Pancreas (tissue), 10 donors: Measurements from ENCODE around the gene JMJD6. TPM values are rescaled to one million over a fixed set of nuclear protein-coding genes. Genes with fewer than 3 reads are reported as not detected.

Experiments
- ATAC-seq, 4 donors: fragments of 200-7000 bp; cut with Tn5 transposase; one replicate each; pipeline versions ENCODE4 v1.8.0 to v1.9.1; 2020; ENCODE audit warnings: mild to moderate bottlenecking in 4 of 4, moderate library complexity in 4 of 4
- DNase-seq, 6 donors: peaks; one replicate each; pipeline ENCODE4 v3.0.0-alpha.2; 2020
- FAIRE-seq: peaks from 2 replicates; lab custom pipeline; 2012; peaks lifted over from hg19 to GRCh38; lab: Jason Lieb, UNC
- H3K27ac ChIP-seq, 4 donors: fragments of 200-600 bp; sonication (generic); 1 replicate in 3 of 4; 2 replicates in 1 of 4; pipeline versions ENCODE4 v1.5.0 to v1.8.0; 2020
- H3K27me3 ChIP-seq, 4 donors: fragments of 200-600 bp; one replicate each; pipeline ENCODE4 v1.8.0; 2021
- H3K36me3 ChIP-seq, 3 donors: fragments of 200-600 bp; sonication (generic) in 1 of 3; one replicate each; pipeline versions ENCODE4 v1.5.0 to v1.8.0; 2020 to 2021
- H3K4me1 ChIP-seq, 3 donors: fragments of 200-600 bp; one replicate each; pipeline ENCODE4 v1.8.0; 2021
- H3K4me3 ChIP-seq, 4 donors: fragments of 200-600 bp; sonication (generic) in 2 of 4; one replicate each; pipeline versions ENCODE4 v1.5.0 to v1.8.0; 2020 to 2021
- H3K9me3 ChIP-seq, 4 donors: fragments of 200-600 bp; one replicate each; pipeline ENCODE4 v1.8.0; 2021
- CTCF ChIP-seq, 4 donors: fragments of 200-600 bp; sonication (generic) in 3 of 4; IDR thresholded peaks; one replicate each; pipeline versions ENCODE4 v1.5.0 to v1.8.0; 2021; ENCODE audit warnings: antibody characterized with exemption in 4 of 4
- WGBS, 2 donors: extraction: QIAGEN DNeasy Blood & Tissue Kit; methylation state at CpG; one replicate each; pipeline ENCODE4 v1.1.7; 2013; 5-methylcytosine and 5-hydroxymethylcytosine counted together
- intact Hi-C, 3 donors: fragments of 100-400 bp; cut with DNase I; formaldehyde crosslinking; loops; one replicate each; pipeline versions ENCODE4 v1.11.1 to v1.14.2; 2022
- polyA plus RNA-seq, 2 donors: library from polyadenylated mRNA; stranded (reverse); fragments of 200-250 nt; gene quantifications; one replicate each; pipeline ENCODE4 v1.2.3, GENCODE V29; 2013
- total RNA-seq, 6 donors: library from RNA; stranded (reverse); fragmentation: NEBNext Ultra II Directional in 4 of 6; extraction: Animal tissue kit (Norgen Biotek cat#: 25700) in 4 of 6; gene quantifications; one replicate each; pipeline versions ENCODE4 v1.2.1 to v1.2.4, GENCODE V29; 2021 to 2023
- donor health status: healthy with polysubstance abuse.
- donor health status: DM: no; HTN: no; CAD: no; lungs with moderate emphysema.
- donor health status: DM: no; HTN: no; CAD: no.
- donor health status: control.
- donor health status: control.
- donor health status: Bipolar disorder and iron deficiency.
- donor health status: DM: yes; HTN: yes; CAD: no.
- donor health status: DM: no; HTN: no; CAD: no.
- donor health status: DM: no; HTN: no; CAD: no.
- donor health status: DM: yes; HTN: yes; CAD: no.

Gene JMJD6
- total and polyA plus RNA-seq, 8 donors, result 12.4 to 54.0 (median 16.5) TPM

GRCh38 chr17:76702941-76703637, 23.3 kb downstream of the JMJD6 start:
- ATAC-seq, result no peak
- FAIRE-seq, result no peak
- no peak for TF ChIP-seq CTCF (IDR thresholded peaks at IDR 0.05)
- H3K4me1 ChIP-seq, result no peaks in the 10 kb centered on the region
- peak in 1 of 6 donors; percentile 12 for DNase-seq
- no peaks in the 10 kb centered on the region for H3K36me3 ChIP-seq
- intact Hi-C loops, result loop anchor here in 1 of 3 donors (10.0 kb wide), 1 partner anchor 168 kb away; the partner anchor contains the start of gene CYGB
- H3K4me3 ChIP-seq, result no peak overlapping the region
- no peaks in the 10 kb centered on the region for H3K27me3 ChIP-seq
- peak overlapping the region in 1 of 4 donors; percentile 4 for H3K27ac ChIP-seq
- H3K9me3 ChIP-seq, result no peaks in the 10 kb centered on the region
- WGBS, 2 donors, result 80% methylated on average over 10 of the region's 10 CpGs

DNA sequence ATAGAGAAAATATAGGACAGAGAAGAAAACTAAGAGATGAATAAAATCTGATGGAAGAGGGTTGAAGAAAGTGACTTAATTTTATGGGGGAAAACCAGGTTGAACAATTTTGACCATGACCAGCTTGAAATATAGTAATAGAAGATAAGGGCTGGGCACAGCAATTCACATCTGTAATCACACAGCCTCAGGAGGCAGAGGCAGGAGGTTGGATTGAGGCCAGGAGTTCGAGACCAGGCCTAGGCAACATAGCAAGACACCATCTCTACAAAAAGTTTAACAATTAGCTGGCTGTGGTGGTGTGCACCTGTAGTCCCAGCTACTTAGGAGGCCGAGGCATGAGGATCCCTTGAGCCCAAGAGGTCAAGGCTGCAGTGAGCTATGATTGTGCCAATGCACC, 24.3 kb downstream of the JMJD6 start:
- FAIRE-seq, result no peak
- intact Hi-C loops, result loop anchor here in 1 of 3 donors (10.0 kb wide), 1 partner anchor 167 kb away; the partner anchor contains the start of gene CYGB
- no peak for TF ChIP-seq CTCF (IDR thresholded peaks at IDR 0.05)
- Histone ChIP-seq H3K4me1 (no peaks in the 10 kb centered on the region), H3K27ac (no peak overlapping the region), H3K27me3 (no peaks in the 10 kb centered on the region), H3K36me3 (no peaks in the 10 kb centered on the region), H3K4me3 (no peak overlapping the region), H3K9me3 (no peaks in the 10 kb centered on the region)
- ATAC-seq, result no peak
- WGBS, 2 donors, result 60 to 85% methylated on average over 2 of the region's 2 CpGs
- peak in 1 of 6 donors; percentile 2 for DNase-seq

- intact Hi-C loops, result loop anchor here in 1 of 3 donors (10.0 kb wide), 1 partner anchor 167 kb away; the partner anchor contains the start of gene CYGB
- DNase-seq, result no peak
- no peaks in the 10 kb centered on the region for H3K36me3 ChIP-seq
- no peaks in the 10 kb centered on the region for H3K4me1 ChIP-seq
- ATAC-seq, result no peak
- TF ChIP-seq CTCF (IDR thresholded peaks at IDR 0.05), result no peak
- no peak overlapping the region for H3K4me3 ChIP-seq
- FAIRE-seq, result no peak
- no peaks in the 10 kb centered on the region for H3K9me3 ChIP-seq
- H3K27me3 ChIP-seq, result no peaks in the 10 kb centered on the region
- peak overlapping the region in 2 of 4 donors; percentile 16 to 62 for H3K27ac ChIP-seq
- WGBS, 2 donors, result 62 to 66% methylated on average over 11 of the region's 11 CpGs
Measured at GRCh38 chr17:76701471-76701967, 24.9 kb downstream of the JMJD6 start.

- no peak for FAIRE-seq
- no peaks in the 10 kb centered on the region for H3K36me3 ChIP-seq
- no peaks in the 10 kb centered on the region for H3K4me1 ChIP-seq
- no peak for TF ChIP-seq CTCF (IDR thresholded peaks at IDR 0.05)
- ATAC-seq, result peak; percentile 28 to 69 (median 62)
- no peaks in the 10 kb centered on the region for H3K27me3 ChIP-seq
- DNase-seq, result peak in 1 of 6 donors; percentile 48
- H3K27ac ChIP-seq, result peak overlapping the region in 3 of 4 donors; percentile 16 to 62 (median 19)
- WGBS, 2 donors, result 61 to 71% methylated on average over 32 to 33 of the region's 33 CpGs
- intact Hi-C loops, result loop anchor here in 1 of 3 donors (10.0 kb wide), 1 partner anchor 166 kb away; the partner anchor contains the start of gene CYGB
- no peaks in the 10 kb centered on the region for H3K9me3 ChIP-seq
- no peak overlapping the region for H3K4me3 ChIP-seq
Measured at GRCh38 chr17:76700617-76701470, 25.6 kb downstream of the JMJD6 start.
